Heart left ventricle (tissue), 16 donors: ENCODE results near the gene FZD1. TPM values are rescaled to one million over a fixed set of nuclear protein-coding genes. Genes with fewer than 3 reads are reported as not detected.
A peak's percentile ranks its signal among the peaks of the same experiment; 100 is the strongest.

Experiments used
- ATAC-seq, 4 donors: fragments of 200-7000 bp; cut with Tn5 transposase; one replicate each; pipeline ENCODE4 v1.9.1; 2020 to 2022; ENCODE audit warnings: moderate library complexity in 4 of 4, mild to moderate bottlenecking in 3 of 4, moderate number of reproducible peaks in 1 of 4
- DNase-seq, 5 donors: peaks; one replicate each; pipeline ENCODE4 v3.0.0-alpha.2; 2020
- H3K27ac ChIP-seq, 12 donors: fragments of 200-600 bp; sonication (generic) in 4 of 12; one replicate each; pipeline versions ENCODE4 v1.5.0 to v1.8.0; 2016 to 2022; ENCODE audit warnings: mild to moderate bottlenecking in 2 of 12
- H3K27me3 ChIP-seq, 9 donors: fragments of 200-600 bp; sonication (generic) in 2 of 9; one replicate each; pipeline versions ENCODE4 v1.5.1 to v1.8.0; 2016 to 2022; ENCODE audit warnings: mild to moderate bottlenecking in 3 of 9
- H3K36me3 ChIP-seq, 9 donors: fragments of 200-600 bp; sonication (generic) in 2 of 9; one replicate each; pipeline versions ENCODE4 v1.5.0 to v1.8.0; 2018 to 2022; ENCODE audit warnings: mild to moderate bottlenecking in 2 of 9
- H3K4me1 ChIP-seq, 12 donors: fragments of 200-600 bp; sonication (generic) in 4 of 12; one replicate each; pipeline versions ENCODE4 v1.5.0 to v1.8.0; 2016 to 2022; ENCODE audit warnings: mild to moderate bottlenecking in 3 of 12
- H3K4me3 ChIP-seq, 12 donors: fragments of 200-600 bp; sonication (generic) in 4 of 12; one replicate each; pipeline versions ENCODE4 v1.5.0 to v1.8.0; 2017 to 2022; ENCODE audit warnings: mild to moderate bottlenecking in 9 of 12, moderate library complexity in 4 of 12
- H3K9me3 ChIP-seq, 12 donors: fragments of 200-600 bp; sonication (generic) in 4 of 12; one replicate each; pipeline versions ENCODE4 v1.5.0 to v1.8.0; 2016 to 2022; ENCODE audit warnings: mild to moderate bottlenecking in 1 of 12
- POLR2A ChIP-seq, 2 donors: fragments of 450-650 bp; IDR thresholded peaks; one replicate each; pipeline ENCODE4 v1.6.1; 2017; ENCODE audit warnings: antibody characterized with exemption in 2 of 2, mild to moderate bottlenecking in 2 of 2, moderate library complexity in 2 of 2
- WGBS, 4 donors: extraction: QIAGEN DNeasy Blood & Tissue Kit in 2 of 4; methylation state at CpG; one replicate each; pipeline versions ENCODE4 v1.1.5 to v1.1.7; 2013 to 2018; 5-methylcytosine and 5-hydroxymethylcytosine counted together
- intact Hi-C, 10 donors: fragments of 100-400 bp; cut with DNase I; formaldehyde crosslinking; loops; one replicate each; pipeline versions ENCODE4 v1.11.1 to v1.14.2; 2022
- polyA plus RNA-seq, 2 donors: library from polyadenylated mRNA; stranded (reverse); fragments of 200-250 nt; gene quantifications; one replicate each; pipeline ENCODE4 v1.2.3, GENCODE V29; 2013
- total RNA-seq, 9 donors: library from RNA; depleted of rRNA in 2 of 9; stranded (reverse); fragments of >200 nt in 2 of 9; fragmentation: NEBNext Ultra II Directional in 3 of 9; extraction: Animal tissue kit (Norgen Biotek cat#: 25700) in 3 of 9; gene quantifications; one replicate each; pipeline versions ENCODE4 v1.1.0 to v1.2.4, GENCODE V29; 2016 to 2023
- TF ChIP-seq, protein P1 (sequence below), 12 donors: fragments of 200-600 bp; sonication (generic) in 4 of 12; IDR thresholded peaks; one replicate each; pipeline versions ENCODE4 v1.5.0 to v1.8.0; 2018 to 2022; ENCODE audit warnings: antibody characterized with exemption in 12 of 12, mild to moderate bottlenecking in 5 of 12
- donor health status: ischemic (EF 13 %, LVEDD 7.1; RV severe dilation, severe dysfunction).
- donor health status: healthy with polysubstance abuse.
- donor health status: DM: no; HTN: yes; CAD: no.
- donor health status: DM: no; HTN: no; CAD: no.
- donor health status: ischemic (EF 25% LVEDD 6.9; RV normal size, moderate dysfunction).
- donor health status: ischemic (EF 25% LVEDD 5.7; RV mildly dilated, moderate dysfunction).
- donor health status: healthy.
- donor health status: DM: yes; HTN: yes; CAD: no.
- donor health status: ischemic (EF 35%, LVEDD 5.7; RV mildly dilated, moderate dysfunction).
- donor health status: nonischemic (EF 11% LVEDD 7.7; RV severe dilation, severe dysfunction).
- donor health status: DM: yes; HTN: yes; CAD: no.
- donor health status: PGD.
- donor health status: ischemic (EF 29% LVEDD 5.4; RV normal size, mild dysfunction).
- donor health status: nonischemic (EF 23%, LVEDD 6.1; RV moderate dilation, normal function).

The FZD1 gene
- total and polyA plus RNA-seq, 11 donors, result 4.7 to 29.8 (median 16.5) TPM

DNA sequence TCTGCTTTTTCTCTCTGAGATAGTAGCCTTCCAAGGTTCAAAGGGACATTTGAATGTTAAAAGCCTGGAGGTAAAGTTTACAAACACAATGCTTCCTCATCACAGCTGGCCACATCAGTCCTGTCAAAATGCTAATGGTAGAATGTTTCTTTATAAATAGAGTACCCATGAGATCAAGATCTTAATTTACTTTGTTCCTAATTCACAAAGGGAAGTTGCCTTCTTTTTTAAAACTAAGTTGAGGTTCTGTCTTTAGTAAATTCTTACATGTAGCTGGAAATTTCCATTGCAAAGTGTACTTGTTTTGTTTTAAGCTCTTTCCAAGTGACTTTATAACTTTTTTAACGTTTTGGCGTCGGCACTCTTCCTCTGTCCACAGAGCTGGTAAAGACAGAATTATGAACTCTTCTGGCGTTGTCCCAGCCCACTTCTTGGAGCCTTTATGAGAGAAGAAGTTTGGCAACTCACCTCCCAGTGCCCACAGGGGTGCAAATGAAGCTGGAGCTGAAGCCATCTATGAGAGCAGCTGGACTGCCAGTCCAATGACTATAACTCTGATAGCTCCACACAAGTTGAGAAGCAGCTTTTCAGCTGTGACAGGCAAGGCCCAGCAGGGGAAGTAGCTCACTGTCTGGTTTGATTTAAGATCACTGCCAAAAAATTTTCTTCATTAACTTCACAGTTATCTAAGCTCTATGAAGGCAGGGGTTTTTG is 23.3 kb downstream of the FZD1 start:
- DNase-seq, result peak in 1 of 5 donors; percentile 34
- peaks cover 0 to 3% (median 0%) of the 10 kb centered on the region in 9 donors for H3K27me3 ChIP-seq
- intact Hi-C loops, result loop anchor here in 9 of 10 donors (1.0 to 10.0 kb wide), 5 partner anchors 345 to 497 kb away; no protein-coding TSS in a partner anchor

GRCh38 chr7:91288208-91288824 is 24.1 kb downstream of the FZD1 start:
- no peak for TF ChIP-seq POLR2A (IDR thresholded peaks at IDR 0.05)
- TF ChIP-seq, protein P1, sequence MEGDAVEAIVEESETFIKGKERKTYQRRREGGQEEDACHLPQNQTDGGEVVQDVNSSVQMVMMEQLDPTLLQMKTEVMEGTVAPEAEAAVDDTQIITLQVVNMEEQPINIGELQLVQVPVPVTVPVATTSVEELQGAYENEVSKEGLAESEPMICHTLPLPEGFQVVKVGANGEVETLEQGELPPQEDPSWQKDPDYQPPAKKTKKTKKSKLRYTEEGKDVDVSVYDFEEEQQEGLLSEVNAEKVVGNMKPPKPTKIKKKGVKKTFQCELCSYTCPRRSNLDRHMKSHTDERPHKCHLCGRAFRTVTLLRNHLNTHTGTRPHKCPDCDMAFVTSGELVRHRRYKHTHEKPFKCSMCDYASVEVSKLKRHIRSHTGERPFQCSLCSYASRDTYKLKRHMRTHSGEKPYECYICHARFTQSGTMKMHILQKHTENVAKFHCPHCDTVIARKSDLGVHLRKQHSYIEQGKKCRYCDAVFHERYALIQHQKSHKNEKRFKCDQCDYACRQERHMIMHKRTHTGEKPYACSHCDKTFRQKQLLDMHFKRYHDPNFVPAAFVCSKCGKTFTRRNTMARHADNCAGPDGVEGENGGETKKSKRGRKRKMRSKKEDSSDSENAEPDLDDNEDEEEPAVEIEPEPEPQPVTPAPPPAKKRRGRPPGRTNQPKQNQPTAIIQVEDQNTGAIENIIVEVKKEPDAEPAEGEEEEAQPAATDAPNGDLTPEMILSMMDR (IDR thresholded peaks at IDR 0.05), result peak; percentile 21 to 61 (median 46)
- DNase-seq (peak; percentile 37 to 61 (median 45)), ATAC-seq (no peak)
- Histone ChIP-seq H3K36me3 (no peaks in the 10 kb centered on the region), H3K9me3 (no peaks in the 10 kb centered on the region), H3K4me3 (no peak overlapping the region), H3K27me3 (peaks cover 0 to 3% (median 0%) of the 10 kb centered on the region in 9 donors), H3K4me1 (peaks cover 0 to 5% (median 0%) of the 10 kb centered on the region in 12 donors), H3K27ac (no peak overlapping the region)
- 87 to 92% (median 89%) methylated on average over 3 of the region's 3 CpGs for WGBS, 4 donors
- intact Hi-C loops, result loop anchor here in 9 of 10 donors (1.0 to 10.0 kb wide), 5 partner anchors 344 to 496 kb away; no protein-coding TSS in a partner anchor

More for the DNA sequence above, 23.3 kb downstream of the FZD1 start:
- 68 to 77% (median 73%) methylated on average over 4 of the region's 4 CpGs for WGBS, 4 donors
- Histone ChIP-seq H3K4me3 (no peak overlapping the region), H3K27ac (peak overlapping the region in 1 of 12 donors; percentile 32), H3K36me3 (no peaks in the 10 kb centered on the region), H3K9me3 (no peaks in the 10 kb centered on the region), H3K4me1 (peaks cover 0 to 5% (median 0%) of the 10 kb centered on the region in 12 donors)
- ATAC-seq, result peak in 2 of 4 donors; percentile 51 to 68
- no peak for TF ChIP-seq POLR2A (IDR thresholded peaks at IDR 0.05)
- TF ChIP-seq, protein P1 (IDR thresholded peaks at IDR 0.05), result peak in 1 of 12 donors; percentile 36

DNA sequence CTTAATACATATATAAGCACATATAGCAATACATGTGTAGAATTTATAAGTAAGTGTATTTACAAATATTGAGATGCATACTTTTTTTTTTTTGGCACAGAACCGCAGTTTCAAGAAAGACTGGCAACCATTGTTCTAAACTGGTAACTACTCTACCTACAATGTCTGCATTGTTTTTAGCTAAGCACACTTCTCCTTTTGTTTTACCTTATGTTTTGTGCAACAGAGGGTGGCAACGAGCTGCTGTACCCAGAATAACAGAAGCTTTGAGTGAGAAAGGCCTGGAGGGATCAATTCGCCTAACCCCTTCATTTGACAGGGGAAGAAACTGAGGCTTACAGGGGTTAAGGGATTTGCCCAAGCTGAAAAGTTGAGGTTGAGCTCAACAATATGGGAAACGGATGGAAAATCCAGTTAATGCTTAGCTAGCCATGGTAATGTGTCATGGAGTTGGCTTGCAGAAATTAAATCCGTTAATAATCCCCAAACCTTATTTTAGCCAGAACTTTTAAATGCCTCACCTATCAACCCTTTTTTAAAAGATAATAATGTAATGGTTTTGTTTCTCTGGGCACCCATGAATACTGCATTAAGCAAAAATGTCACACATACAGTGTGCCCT is 25.5 kb downstream of the FZD1 start:
- WGBS, 4 donors, result 89 to 91% (median 90%) methylated on average over 5 of the region's 5 CpGs
- no peak for ATAC-seq
- Histone ChIP-seq H3K4me3 (no peak overlapping the region), H3K4me1 (peaks cover 0 to 5% (median 0%) of the 10 kb centered on the region in 12 donors), H3K9me3 (no peaks in the 10 kb centered on the region), H3K27me3 (peaks cover 0 to 3% (median 0%) of the 10 kb centered on the region in 9 donors), H3K36me3 (no peaks in the 10 kb centered on the region), H3K27ac (no peak overlapping the region)
- no peak for TF ChIP-seq POLR2A (IDR thresholded peaks at IDR 0.05)
- TF ChIP-seq, protein P1 (IDR thresholded peaks at IDR 0.05), result no peak
- intact Hi-C loops, result loop anchor here in 8 of 10 donors (5.0 to 10.0 kb wide), 4 partner anchors 343 to 495 kb away; no protein-coding TSS in a partner anchor
- no peak for DNase-seq

DNA sequence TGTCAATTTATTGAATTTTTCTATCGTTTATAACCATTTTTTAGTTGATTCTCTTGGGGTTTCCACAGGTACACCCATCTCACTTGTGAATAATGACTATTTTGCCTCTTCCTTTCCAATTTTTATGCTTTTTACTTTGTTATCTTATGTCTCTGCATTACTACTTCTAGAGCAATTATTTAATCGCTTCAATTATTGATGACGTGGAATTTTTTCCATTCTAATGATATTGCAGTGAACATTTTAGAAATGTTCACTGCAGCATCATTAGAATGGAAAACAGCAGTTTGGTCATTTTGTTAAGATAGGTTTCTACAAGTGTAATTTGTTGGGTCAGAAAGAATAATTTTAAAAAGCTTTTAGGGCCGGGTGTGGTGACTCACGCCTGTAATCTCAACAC is 27.1 kb downstream of the FZD1 start:
- Histone ChIP-seq H3K9me3 (no peaks in the 10 kb centered on the region), H3K27me3 (peaks cover 0 to 3% (median 0%) of the 10 kb centered on the region in 9 donors), H3K4me1 (peaks cover 0 to 5% (median 0%) of the 10 kb centered on the region in 12 donors), H3K4me3 (no peak overlapping the region), H3K27ac (no peak overlapping the region), H3K36me3 (no peaks in the 10 kb centered on the region)
- ATAC-seq, result no peak
- intact Hi-C loops, result no loop called here
- DNase-seq, result no peak
- TF ChIP-seq POLR2A (IDR thresholded peaks at IDR 0.05), result no peak
- TF ChIP-seq, protein P1 (IDR thresholded peaks at IDR 0.05), result no peak
- 91 to 96% (median 95%) methylated on average over 5 of the region's 5 CpGs for WGBS, 4 donors
